Measurements from ENCODE around the gene EYA2. TPM values are rescaled to one million over a fixed set of nuclear protein-coding genes. Genes with fewer than 3 reads are reported as not detected.
A peak's percentile ranks its signal among the peaks of the same experiment; 100 is the strongest.

The EYA2 gene
- total and polyA plus RNA-seq, 2 donors from 2014 or later: 2.6 to 7.9 TPM

DNA sequence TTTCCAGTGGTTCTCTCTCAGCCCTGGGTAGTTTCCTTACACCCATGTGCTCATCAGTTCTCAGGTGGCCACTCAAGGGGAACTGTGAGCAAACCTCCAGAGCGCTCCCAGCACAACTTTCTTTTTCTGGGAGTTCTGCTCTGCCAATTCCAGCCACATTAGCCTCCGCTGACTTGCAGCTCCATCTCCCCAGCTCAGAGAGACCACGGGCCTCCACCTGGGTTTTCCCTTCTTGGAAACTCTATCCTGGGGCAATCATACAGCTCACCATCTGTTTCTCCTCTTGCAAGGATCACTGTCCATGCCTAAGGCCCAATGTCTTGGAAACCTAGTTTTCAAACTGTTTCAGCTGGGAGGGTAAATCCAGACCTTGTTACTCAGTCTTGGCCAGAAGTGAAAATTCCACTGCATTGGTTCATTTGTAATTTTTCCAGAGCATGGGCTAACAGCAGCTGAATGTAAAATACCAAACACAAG, 129.9 kb downstream of the EYA2 start:
- Histone ChIP-seq H3K4me3 (ENCODE audit: low read length in 3 of 3) (no peak overlapping the region), H3K9ac (ENCODE audit: low read length in 3 of 3) (no peak overlapping the region), H3K36me3 (ENCODE audit: control insufficient read depth in 2 of 3, insufficient read depth in 3 of 3, low read length in 3 of 3) (peaks cover 0 to 6% (median 0%) of the 10 kb centered on the region in 3 donors), H3K4me1 (ENCODE audit: control insufficient read depth in 2 of 3, insufficient read depth in 2 of 3, low read depth in 1 of 3, low read length in 3 of 3) (no peaks in the 10 kb centered on the region), H3K27me3 (ENCODE audit: control insufficient read depth, insufficient read depth, low read length) (no peaks in the 10 kb centered on the region), H3K9me3 (ENCODE audit: control insufficient read depth in 2 of 3, insufficient read depth in 1 of 3, low read length in 3 of 3) (peaks cover 0 to 4% (median 3%) of the 10 kb centered on the region in 3 donors), H3K27ac (ENCODE audit: low read depth in 2 of 2, low read length in 2 of 2) (no peak overlapping the region)
- TF ChIP-seq, protein P1, sequence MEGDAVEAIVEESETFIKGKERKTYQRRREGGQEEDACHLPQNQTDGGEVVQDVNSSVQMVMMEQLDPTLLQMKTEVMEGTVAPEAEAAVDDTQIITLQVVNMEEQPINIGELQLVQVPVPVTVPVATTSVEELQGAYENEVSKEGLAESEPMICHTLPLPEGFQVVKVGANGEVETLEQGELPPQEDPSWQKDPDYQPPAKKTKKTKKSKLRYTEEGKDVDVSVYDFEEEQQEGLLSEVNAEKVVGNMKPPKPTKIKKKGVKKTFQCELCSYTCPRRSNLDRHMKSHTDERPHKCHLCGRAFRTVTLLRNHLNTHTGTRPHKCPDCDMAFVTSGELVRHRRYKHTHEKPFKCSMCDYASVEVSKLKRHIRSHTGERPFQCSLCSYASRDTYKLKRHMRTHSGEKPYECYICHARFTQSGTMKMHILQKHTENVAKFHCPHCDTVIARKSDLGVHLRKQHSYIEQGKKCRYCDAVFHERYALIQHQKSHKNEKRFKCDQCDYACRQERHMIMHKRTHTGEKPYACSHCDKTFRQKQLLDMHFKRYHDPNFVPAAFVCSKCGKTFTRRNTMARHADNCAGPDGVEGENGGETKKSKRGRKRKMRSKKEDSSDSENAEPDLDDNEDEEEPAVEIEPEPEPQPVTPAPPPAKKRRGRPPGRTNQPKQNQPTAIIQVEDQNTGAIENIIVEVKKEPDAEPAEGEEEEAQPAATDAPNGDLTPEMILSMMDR (IDR thresholded peaks at IDR 0.05; ENCODE audit: borderline replicate concordance, extremely low read depth, insufficient read depth): no peak
- FAIRE-seq (no peak), DNase-seq (peak in 4 of 5 donors; percentile 60 to 77 (median 68))
- intact Hi-C loops (cut with DNase I): no loop called here

DNA sequence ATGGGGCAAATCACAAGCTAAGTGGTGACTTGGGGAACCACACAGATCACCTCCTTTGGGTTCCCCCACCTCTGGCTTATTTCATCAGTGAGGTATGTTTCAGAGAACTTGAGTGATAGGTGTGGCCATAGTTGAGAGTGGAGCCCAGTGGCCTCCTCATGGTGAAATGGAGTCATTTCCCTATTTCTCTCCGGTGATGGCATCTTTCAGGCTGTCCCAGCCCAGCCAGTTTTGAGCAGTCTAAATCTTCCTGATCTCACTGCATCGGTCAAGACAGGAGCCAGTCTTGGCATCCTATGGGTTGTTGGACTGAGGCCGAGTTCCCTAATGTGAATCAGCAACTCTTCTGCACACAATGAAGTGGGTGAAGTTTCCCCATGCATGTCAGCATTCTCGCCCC, 132.4 kb downstream of the EYA2 start:
- TF ChIP-seq, protein P1 (IDR thresholded peaks at IDR 0.05; ENCODE audit: borderline replicate concordance, extremely low read depth, insufficient read depth): no peak
- peaks cover 0 to 4% (median 3%) of the 10 kb centered on the region in 3 donors for H3K9me3 ChIP-seq (ENCODE audit: control insufficient read depth in 2 of 3, insufficient read depth in 1 of 3, low read length in 3 of 3)
- DNase-seq (no peak), FAIRE-seq (no peak)
- no peak overlapping the region for H3K4me3 ChIP-seq (ENCODE audit: low read length in 3 of 3)
- no peak overlapping the region for H3K27ac ChIP-seq (ENCODE audit: low read depth in 2 of 2, low read length in 2 of 2)
- intact Hi-C loops (cut with DNase I): no loop called here
- H3K4me1 ChIP-seq (ENCODE audit: control insufficient read depth in 2 of 3, insufficient read depth in 2 of 3, low read depth in 1 of 3, low read length in 3 of 3): no peaks in the 10 kb centered on the region
- no peaks in the 10 kb centered on the region for H3K27me3 ChIP-seq (ENCODE audit: control insufficient read depth, insufficient read depth, low read length)
- H3K36me3 ChIP-seq (ENCODE audit: control insufficient read depth in 2 of 3, insufficient read depth in 3 of 3, low read length in 3 of 3): peaks cover 0 to 6% (median 0%) of the 10 kb centered on the region in 3 donors
- H3K9ac ChIP-seq (ENCODE audit: low read length in 3 of 3): no peak overlapping the region

DNA sequence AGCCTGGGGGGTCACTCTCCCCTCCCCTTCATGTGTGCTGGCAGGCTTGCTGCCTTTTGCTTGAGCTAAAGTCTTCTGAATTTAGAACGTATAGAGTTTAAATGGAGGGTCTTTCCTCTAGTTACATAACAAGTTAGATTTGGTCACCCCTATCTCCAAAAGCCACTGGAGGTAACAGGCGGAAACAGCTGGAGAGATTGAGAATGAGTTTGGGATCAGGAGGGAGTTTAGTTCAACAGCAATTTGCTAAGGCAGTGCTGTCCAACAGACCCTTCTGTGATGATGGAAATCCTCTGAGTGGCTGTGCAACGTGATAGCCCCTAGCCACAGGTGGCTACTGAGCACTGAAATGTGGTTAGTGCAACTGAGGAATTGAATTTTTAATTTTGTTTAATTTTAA, 132.8 kb downstream of the EYA2 start:
- DNase-seq (no peak), FAIRE-seq (no peak)
- TF ChIP-seq, protein P1 (IDR thresholded peaks at IDR 0.05; ENCODE audit: borderline replicate concordance, extremely low read depth, insufficient read depth): no peak
- intact Hi-C loops (cut with DNase I): no loop called here
- Histone ChIP-seq H3K4me3 (ENCODE audit: low read length in 3 of 3) (no peak overlapping the region), H3K27me3 (ENCODE audit: control insufficient read depth, insufficient read depth, low read length) (no peaks in the 10 kb centered on the region), H3K9ac (ENCODE audit: low read length in 3 of 3) (no peak overlapping the region), H3K27ac (ENCODE audit: low read depth in 2 of 2, low read length in 2 of 2) (no peak overlapping the region), H3K4me1 (ENCODE audit: control insufficient read depth in 2 of 3, insufficient read depth in 2 of 3, low read depth in 1 of 3, low read length in 3 of 3) (no peaks in the 10 kb centered on the region), H3K36me3 (ENCODE audit: control insufficient read depth in 2 of 3, insufficient read depth in 3 of 3, low read length in 3 of 3) (peaks cover 0 to 6% (median 0%) of the 10 kb centered on the region in 3 donors), H3K9me3 (ENCODE audit: control insufficient read depth in 2 of 3, insufficient read depth in 1 of 3, low read length in 3 of 3) (peaks cover 0 to 4% (median 3%) of the 10 kb centered on the region in 3 donors)

DNA sequence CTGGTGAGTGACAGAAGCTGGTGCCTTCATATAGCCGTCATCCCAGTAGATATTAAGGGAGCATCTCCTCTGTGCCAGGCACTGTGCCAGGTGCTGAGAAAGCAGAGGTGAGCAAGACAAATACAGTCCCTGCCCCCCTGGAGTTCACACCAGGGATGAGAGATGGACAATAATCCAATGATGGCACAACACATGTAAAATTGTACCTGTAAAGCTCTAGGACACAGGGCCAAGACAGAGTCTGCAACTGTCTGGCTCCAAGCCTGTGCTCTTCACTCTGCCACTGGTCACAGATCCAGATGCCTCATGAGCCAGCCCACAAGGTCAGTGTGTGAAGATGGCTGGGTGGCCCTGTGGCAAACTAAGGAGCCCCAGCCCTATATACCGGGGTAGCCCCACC, 133.8 kb downstream of the EYA2 start:
- DNase-seq (no peak), FAIRE-seq (no peak)
- Histone ChIP-seq H3K27ac (ENCODE audit: low read depth in 2 of 2, low read length in 2 of 2) (no peak overlapping the region), H3K36me3 (ENCODE audit: control insufficient read depth in 2 of 3, insufficient read depth in 3 of 3, low read length in 3 of 3) (peaks cover 0 to 6% (median 0%) of the 10 kb centered on the region in 3 donors), H3K4me1 (ENCODE audit: control insufficient read depth in 2 of 3, insufficient read depth in 2 of 3, low read depth in 1 of 3, low read length in 3 of 3) (no peaks in the 10 kb centered on the region), H3K4me3 (ENCODE audit: low read length in 3 of 3) (no peak overlapping the region), H3K27me3 (ENCODE audit: control insufficient read depth, insufficient read depth, low read length) (no peaks in the 10 kb centered on the region), H3K9ac (ENCODE audit: low read length in 3 of 3) (no peak overlapping the region), H3K9me3 (ENCODE audit: control insufficient read depth in 2 of 3, insufficient read depth in 1 of 3, low read length in 3 of 3) (peaks cover 0 to 6% (median 3%) of the 10 kb centered on the region in 3 donors)
- TF ChIP-seq, protein P1 (IDR thresholded peaks at IDR 0.05; ENCODE audit: borderline replicate concordance, extremely low read depth, insufficient read depth): no peak
- intact Hi-C loops (cut with DNase I): no loop called here

All from kidney (tissue), 14 donors.